ENCODE results near the gene CACNA2D4.

The CACNA2D4 gene

GRCh38 chr12:1869145-1869544 lies 49.3 kb downstream of the CACNA2D4 start:
- DNase-seq: no peak

GRCh38 chr12:1865284-1865866 lies 53.1 kb downstream of the CACNA2D4 start:
- DNase-seq: no peak

GRCh38 chr12:1864867-1865266 lies 53.6 kb downstream of the CACNA2D4 start:
- no peak for DNase-seq

GRCh38 chr12:1864456-1864855 lies 54.0 kb downstream of the CACNA2D4 start:
- no peak for DNase-seq

- DNase-seq: no peak
Measured at GRCh38 chr12:1863823-1864222, 54.6 kb downstream of the CACNA2D4 start.

- no peak for DNase-seq
Measured at GRCh38 chr12:1862973-1863372, 55.5 kb downstream of the CACNA2D4 start.

GRCh38 chr12:1859643-1860042 lies 58.8 kb downstream of the CACNA2D4 start:
- no peak for DNase-seq

- DNase-seq: no peak
Measured at GRCh38 chr12:1858456-1858855, 60.0 kb downstream of the CACNA2D4 start.

GRCh38 chr12:1857821-1858220 lies 60.6 kb downstream of the CACNA2D4 start:
- DNase-seq: no peak

- no peak for DNase-seq
Measured at GRCh38 chr12:1857086-1857485, 61.4 kb downstream of the CACNA2D4 start.

- no peak for DNase-seq
Measured at GRCh38 chr12:1855241-1855640, 63.2 kb downstream of the CACNA2D4 start.

GRCh38 chr12:1853716-1854115 lies 64.7 kb downstream of the CACNA2D4 start:
- no peak for DNase-seq

- DNase-seq: no peak
Measured at GRCh38 chr12:1852076-1852475, 66.4 kb downstream of the CACNA2D4 start.

- DNase-seq: no peak
Measured at GRCh38 chr12:1851151-1851701, 67.2 kb downstream of the CACNA2D4 start.

GRCh38 chr12:1848745-1849144 lies 69.7 kb downstream of the CACNA2D4 start:
- DNase-seq: no peak

- DNase-seq: no peak
Measured at GRCh38 chr12:1848146-1848545, 70.3 kb downstream of the CACNA2D4 start.

- no peak for DNase-seq
Measured at GRCh38 chr12:1847411-1847810, 71.0 kb downstream of the CACNA2D4 start.

GRCh38 chr12:1846421-1847405 lies 71.7 kb downstream of the CACNA2D4 start:
- no peak for DNase-seq

GRCh38 chr12:1845886-1846285 lies 72.6 kb downstream of the CACNA2D4 start:
- no peak for DNase-seq

GRCh38 chr12:1845427-1845826 lies 73.0 kb downstream of the CACNA2D4 start:
- no peak for DNase-seq

- no peak for DNase-seq
Measured at GRCh38 chr12:1844661-1845409, 73.6 kb downstream of the CACNA2D4 start.

- no peak for DNase-seq
Measured at GRCh38 chr12:1844223-1844622, 74.2 kb downstream of the CACNA2D4 start.

- no peak for DNase-seq
Measured at GRCh38 chr12:1843641-1844005, 74.8 kb downstream of the CACNA2D4 start.
